Neural crest cell (in vitro differentiated cells): ENCODE measurements around the gene NOTUM. TPM values are rescaled to one million over a fixed set of nuclear protein-coding genes. Genes with fewer than 3 reads are reported as not detected.

Source experiments
- DNase-seq: peaks from one replicate; pipeline ENCODE4 v3.0.0; 2021; ENCODE audit warnings: low read depth, mixed read lengths, low spot score
- H3K27ac Mint-ChIP-seq: one replicate; pipeline ENCODE4 v1.8.0; 2021; ENCODE audit warnings: mild to moderate bottlenecking, mixed read lengths; ENCODE audit not compliant: unreplicated experiment
- H3K27me3 Mint-ChIP-seq: 2 replicates; pipeline ENCODE4 v1.8.0; 2021; ENCODE audit warnings: low read depth, mild to moderate bottlenecking, mixed read lengths
- H3K36me3 Mint-ChIP-seq: 2 replicates; pipeline ENCODE4 v1.8.0; 2021; ENCODE audit warnings: low read depth, mild to moderate bottlenecking, mixed read lengths
- H3K4me1 Mint-ChIP-seq: 2 replicates; pipeline ENCODE4 v1.8.0; 2021; ENCODE audit warnings: mixed read lengths
- H3K4me3 Mint-ChIP-seq: one replicate; pipeline ENCODE4 v1.8.0; 2021; ENCODE audit warnings: mild to moderate bottlenecking, mixed read lengths
- H3K9me3 Mint-ChIP-seq: 2 replicates; pipeline ENCODE4 v1.8.0; 2021; ENCODE audit warnings: mixed read lengths
- long read RNA-seq: library from polyadenylated mRNA; unstranded; transcript quantifications from one replicate; pipeline ENCODE4 v2.0.0, GENCODE V29; 2020
- total RNA-seq: library from RNA; stranded (reverse); gene quantifications from 2 replicates; pipeline ENCODE4 v1.2.1, GENCODE V29; 2021
- TF ChIP-seq, protein P1 (sequence below): fragments of 200-600 bp; sonication (generic); conservative IDR thresholded peaks from 2 replicates; pipeline ENCODE4 v1.5.0; 2021; ENCODE audit warnings: antibody characterized with exemption, mild to moderate bottlenecking

NOTUM gene
- total RNA-seq = 5.9 and 6.3 TPM in 2 replicates
- long read RNA-seq = 0 reads

DNA sequence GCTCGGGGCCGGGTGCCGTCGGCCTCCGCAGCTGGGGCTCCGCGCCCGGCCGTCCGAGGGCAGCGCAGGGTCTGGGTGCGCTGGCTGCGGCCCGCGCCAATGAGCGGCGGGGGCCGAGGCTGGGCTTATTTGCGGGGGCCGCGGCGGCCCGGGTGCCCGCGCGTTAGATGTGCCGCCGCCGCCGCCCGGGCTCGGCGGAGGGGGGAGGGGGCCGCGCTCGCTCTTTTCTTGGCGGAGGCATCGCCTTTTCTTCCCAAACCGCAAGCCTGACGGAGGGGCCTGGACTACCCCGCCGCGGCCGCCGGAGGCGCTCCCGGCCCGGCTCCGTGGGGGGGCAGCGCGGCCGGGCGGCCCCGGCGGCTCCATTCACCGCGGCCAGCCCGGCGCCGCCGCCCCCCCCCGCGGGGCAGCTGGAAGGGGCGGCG is at the start of gene NOTUM:
TSS of gene NOTUM (minus strand) at position 101 of the 425 bp plus-strand sequence. CDS start 278 bp downstream, outside the sequence.
- Mint-ChIP-seq H3K9me3 (no peaks in the 10 kb centered on the region), H3K36me3 (no peaks in the 10 kb centered on the region), H3K27ac (no peak within 1 kb of the TSS), H3K4me1 (peaks cover 19% of the 10 kb centered on the region), H3K4me3 (no peak within 1 kb of the TSS), H3K27me3 (peaks cover 58% of the 10 kb centered on the region)
- no peak for DNase-seq
- TF ChIP-seq, protein P1, sequence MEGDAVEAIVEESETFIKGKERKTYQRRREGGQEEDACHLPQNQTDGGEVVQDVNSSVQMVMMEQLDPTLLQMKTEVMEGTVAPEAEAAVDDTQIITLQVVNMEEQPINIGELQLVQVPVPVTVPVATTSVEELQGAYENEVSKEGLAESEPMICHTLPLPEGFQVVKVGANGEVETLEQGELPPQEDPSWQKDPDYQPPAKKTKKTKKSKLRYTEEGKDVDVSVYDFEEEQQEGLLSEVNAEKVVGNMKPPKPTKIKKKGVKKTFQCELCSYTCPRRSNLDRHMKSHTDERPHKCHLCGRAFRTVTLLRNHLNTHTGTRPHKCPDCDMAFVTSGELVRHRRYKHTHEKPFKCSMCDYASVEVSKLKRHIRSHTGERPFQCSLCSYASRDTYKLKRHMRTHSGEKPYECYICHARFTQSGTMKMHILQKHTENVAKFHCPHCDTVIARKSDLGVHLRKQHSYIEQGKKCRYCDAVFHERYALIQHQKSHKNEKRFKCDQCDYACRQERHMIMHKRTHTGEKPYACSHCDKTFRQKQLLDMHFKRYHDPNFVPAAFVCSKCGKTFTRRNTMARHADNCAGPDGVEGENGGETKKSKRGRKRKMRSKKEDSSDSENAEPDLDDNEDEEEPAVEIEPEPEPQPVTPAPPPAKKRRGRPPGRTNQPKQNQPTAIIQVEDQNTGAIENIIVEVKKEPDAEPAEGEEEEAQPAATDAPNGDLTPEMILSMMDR = peak; percentile 48

GRCh38 chr17:82009413-82009812 is 48.4 kb upstream of the NOTUM start:
- no peak for DNase-seq
- H3K36me3 Mint-ChIP-seq = no peaks in the 10 kb centered on the region
- H3K4me1 Mint-ChIP-seq = peaks cover 14% of the 10 kb centered on the region
- TF ChIP-seq, protein P1 = no peak
- no peaks in the 10 kb centered on the region for H3K9me3 Mint-ChIP-seq
- H3K27ac Mint-ChIP-seq = no peak overlapping the region
- H3K4me3 Mint-ChIP-seq = no peak overlapping the region
- H3K27me3 Mint-ChIP-seq = no peaks in the 10 kb centered on the region

DNA sequence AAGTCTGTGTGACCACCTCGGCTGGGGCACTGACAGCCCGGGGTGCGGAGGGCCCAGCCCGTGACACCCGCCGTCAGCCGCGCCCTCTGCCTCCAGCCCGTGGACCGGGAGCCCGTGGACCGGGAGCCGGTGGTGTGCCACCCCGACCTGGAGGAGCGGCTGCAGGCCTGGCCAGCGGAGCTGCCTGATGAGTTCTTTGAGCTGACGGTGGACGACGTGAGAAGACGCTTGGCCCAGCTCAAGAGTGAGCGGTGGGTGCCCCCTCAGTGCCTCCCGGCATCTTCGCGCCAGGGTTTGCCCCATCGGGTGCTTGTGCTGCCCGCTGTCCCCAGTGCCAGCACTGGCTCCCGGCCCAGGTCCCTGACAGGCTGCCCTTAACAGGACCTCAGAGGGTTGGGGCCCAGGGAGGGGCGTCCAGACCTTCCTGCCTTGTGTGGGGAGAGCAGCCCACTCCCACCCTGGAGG is 48.0 kb upstream of the NOTUM start:
- no peaks in the 10 kb centered on the region for H3K9me3 Mint-ChIP-seq
- no peaks in the 10 kb centered on the region for H3K27me3 Mint-ChIP-seq

DNA sequence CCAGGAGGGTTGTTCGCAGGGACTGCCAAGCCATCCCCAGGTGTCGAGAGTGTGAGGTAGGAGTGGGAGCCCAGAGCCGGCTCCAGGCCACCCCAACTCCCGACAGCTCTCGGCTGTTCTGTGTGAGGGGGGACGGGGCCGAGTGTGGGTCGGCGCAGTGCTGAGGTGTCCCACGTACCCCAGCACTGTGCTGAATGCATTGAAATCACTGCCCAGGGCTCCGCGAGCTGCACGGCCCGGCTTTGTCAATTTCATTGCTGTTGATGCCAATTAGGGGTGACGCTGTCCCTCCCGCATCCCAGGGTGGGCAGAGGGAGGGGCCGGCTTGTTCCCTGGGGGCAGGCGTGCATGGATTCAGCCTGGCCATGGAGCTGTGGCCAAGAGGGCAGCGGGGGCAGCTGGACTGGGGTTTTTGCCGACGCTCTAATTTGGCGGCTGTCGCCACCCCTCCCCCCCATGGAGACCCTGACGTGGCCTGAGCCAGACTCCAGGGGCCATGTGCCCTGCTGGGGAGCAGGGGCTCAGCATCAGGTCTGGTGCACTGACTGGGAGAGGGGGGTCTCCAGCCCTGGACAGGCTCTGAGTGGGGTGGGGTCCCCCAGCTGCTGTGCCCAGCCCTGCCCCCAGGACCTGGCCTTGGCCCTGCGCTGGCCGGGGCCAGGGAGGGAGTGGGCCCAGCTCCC is 47.4 kb upstream of the NOTUM start:
- no peaks in the 10 kb centered on the region for H3K27me3 Mint-ChIP-seq
- no peaks in the 10 kb centered on the region for H3K36me3 Mint-ChIP-seq
- TF ChIP-seq, protein P1 = no peak
- H3K4me3 Mint-ChIP-seq = no peak overlapping the region
- no peak overlapping the region for H3K27ac Mint-ChIP-seq
- peaks cover 19% of the 10 kb centered on the region for H3K4me1 Mint-ChIP-seq
- no peaks in the 10 kb centered on the region for H3K9me3 Mint-ChIP-seq
- no peak for DNase-seq

More for the DNA sequence above, 48.0 kb upstream of the NOTUM start:
- Mint-ChIP-seq H3K27ac (no peak overlapping the region), H3K4me1 (peaks cover 14% of the 10 kb centered on the region), H3K36me3 (no peaks in the 10 kb centered on the region), H3K4me3 (no peak overlapping the region)
- DNase-seq = no peak
- TF ChIP-seq, protein P1 = no peak

- Mint-ChIP-seq H3K36me3 (no peaks in the 10 kb centered on the region), H3K9me3 (no peaks in the 10 kb centered on the region), H3K4me3 (no peak overlapping the region), H3K27me3 (no peaks in the 10 kb centered on the region), H3K4me1 (peaks cover 21% of the 10 kb centered on the region), H3K27ac (no peak overlapping the region)
- no peak for DNase-seq
- TF ChIP-seq, protein P1 = no peak
Observed at GRCh38 chr17:82007495-82008257, 46.7 kb upstream of the NOTUM start.
